Measurements from ENCODE around the gene WAPL. TPM values are rescaled to one million over a fixed set of nuclear protein-coding genes. Genes with fewer than 3 reads are reported as not detected.

The WAPL gene
- total and polyA plus RNA-seq, 9 of the 15 experiments (the other 6 are each of a cell fraction or from before 2014, with no cell fraction given), result 14.3 to 36.4 (median 25.3) TPM

GRCh38 chr10:86498598-86498997, 23.0 kb downstream of the WAPL start:
- ATAC-seq, result no peak
- in situ Hi-C loops (cut with MboI) (no loop called here), intact Hi-C loops (cut with micrococcal nuclease) (no loop called here)
- H2AFZ ChIP-seq (ENCODE audit: low read depth, low read length), result no peak overlapping the region
- H3K4me2 ChIP-seq (ENCODE audit: insufficient read depth, low read length), result no peak overlapping the region
- whole genome bisulfite sequencing (ENCODE audit: insufficient coverage, low coverage, missing lambda C conversion rate), result 91% methylated on average over 1 of the region's 1 CpG
- no peaks in the 10 kb centered on the region for H3K27me3 ChIP-seq (ENCODE audit: control insufficient read depth in 2 of 2, insufficient read depth in 2 of 2, low read length in 2 of 2)
- H3K4me1 ChIP-seq (replicated peaks in 1 of 2; ENCODE audit: control insufficient read depth in 2 of 2, insufficient read depth in 2 of 2, low read length in 2 of 2), result no peaks in the 10 kb centered on the region
- FAIRE-seq, result no peak
- no peak for DNase-seq (ENCODE audit: extremely low read depth in 1 of 4, low spot score in 3 of 4)
- CTCF ChIA-PET (ENCODE audit: low intra/inter-chr PET ratio), result no interaction called here
- no peak overlapping the region for H3K27ac ChIP-seq (ENCODE audit: extremely low read depth, low read depth, low read length)
- no peaks in the 10 kb centered on the region for H3K9me3 ChIP-seq (replicated peaks; ENCODE audit: control insufficient read depth, insufficient read depth, low read depth, low read length)
- POLR2A ChIA-PET, result no interaction called here
- no peak overlapping the region for H3K9ac ChIP-seq (ENCODE audit: insufficient read depth in 1 of 2, low read depth in 2 of 2, low read length in 2 of 2)
- BruUV-seq (replicated peaks), result no TSS peak
- H3K9me1 ChIP-seq (ENCODE audit: control insufficient read depth, insufficient read depth, low read length), result no peaks in the 10 kb centered on the region
- H3K79me2 ChIP-seq (ENCODE audit: control insufficient read depth, insufficient read depth, low read length), result peaks cover 91% of the 10 kb centered on the region
- no peak for TF ChIP-seq ETS2 (tag; IDR thresholded peaks at IDR 0.05; ENCODE audit: borderline replicate concordance, poor library complexity, severe bottlenecking)
- no peak for TF ChIP-seq CXXC5 (CRISPR knock-in tag; IDR thresholded peaks at IDR 0.05)
- TF ChIP-seq RERE (CRISPR knock-in tag; IDR thresholded peaks at IDR 0.05; ENCODE audit: borderline replicate concordance), result no peak
- TF ChIP-seq USF1 (CRISPR knock-in tag; IDR thresholded peaks at IDR 0.05), result no peak
- no peak overlapping the region for H3K4me3 ChIP-seq
- no peaks in the 10 kb centered on the region for H4K20me1 ChIP-seq (replicated peaks; ENCODE audit: control insufficient read depth, insufficient read depth, low read length)
- H3K36me3 ChIP-seq (ENCODE audit: control insufficient read depth, insufficient read depth, low read length), result peaks cover 76% of the 10 kb centered on the region

Measured in K562 (cell line).